WERI-Rb-1 (cell line): ENCODE data around the gene ADGRD2.
A peak's percentile ranks its signal among the peaks of the same experiment; 100 is the strongest.

Experiments
- DNase-seq: peaks from one replicate; pipeline ENCODE4 v3.0.0-alpha.2; 2020
- H3K27ac ChIP-seq: fragments of 250-450 bp; sonication (Bioruptor Pico); 2 replicates; pipeline ENCODE4 v1.5.1; 2020; ENCODE audit warnings: mild to moderate bottlenecking, moderate library complexity
- H3K27me3 ChIP-seq: fragments of 250-450 bp; sonication (Bioruptor Pico); 2 replicates; pipeline ENCODE4 v1.5.1; 2021; ENCODE audit warnings: mild to moderate bottlenecking, low read depth, moderate library complexity; ENCODE audit not compliant: insufficient read depth, severe bottlenecking
- H3K36me3 ChIP-seq: fragments of 250-450 bp; sonication (Bioruptor Pico); 2 replicates; pipeline ENCODE4 v1.5.1; 2020; ENCODE audit warnings: mild to moderate bottlenecking, moderate library complexity
- H3K4me3 ChIP-seq: 2 replicates; pipeline ENCODE4 v1.5.1; 2011; ENCODE audit warnings: low read depth, mild to moderate bottlenecking, control low read depth, low read length
- H3K9me3 ChIP-seq: fragments of 250-450 bp; sonication (Bioruptor Pico); 2 replicates; pipeline ENCODE4 v1.5.1; 2021; ENCODE audit warnings: mild to moderate bottlenecking, moderate library complexity; ENCODE audit not compliant: severe bottlenecking
- TF ChIP-seq, protein P1 (sequence below): IDR thresholded peaks from 2 replicates; pipeline ENCODE4 v1.5.1; 2011; ENCODE audit warnings: low read depth, mild to moderate bottlenecking, control low read depth, inconsistent platforms, low read length

ADGRD2 gene

DNA sequence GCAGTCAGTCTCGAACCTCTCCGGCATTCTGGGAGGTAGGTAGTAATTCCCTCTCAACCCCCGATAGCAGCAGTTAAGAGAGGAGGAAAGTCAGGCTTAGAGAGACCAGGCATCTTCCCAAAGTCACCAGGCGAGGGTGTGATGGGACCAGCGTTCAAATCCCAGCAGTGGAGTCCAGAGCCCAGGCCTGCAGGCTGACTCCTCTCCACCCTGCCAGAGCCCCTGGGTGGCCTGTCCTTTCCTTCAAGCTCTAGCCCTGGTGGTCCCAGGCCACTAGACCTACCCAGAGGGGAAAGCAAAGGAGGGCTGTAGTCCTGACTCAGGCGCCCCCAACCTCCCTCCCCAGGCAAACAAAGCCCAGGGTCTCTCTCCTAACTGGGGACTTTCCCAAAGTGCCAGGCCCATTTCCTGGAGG lies 61.2 kb downstream of the ADGRD2 start:
- Histone ChIP-seq H3K9me3 (no peaks in the 10 kb centered on the region), H3K4me3 (no peak overlapping the region), H3K36me3 (no peaks in the 10 kb centered on the region), H3K27me3 (no peaks in the 10 kb centered on the region), H3K27ac (0 out of 2 replicates have a peak overlapping the region, but pooled peaks have one; percentile 3)
- TF ChIP-seq, protein P1, sequence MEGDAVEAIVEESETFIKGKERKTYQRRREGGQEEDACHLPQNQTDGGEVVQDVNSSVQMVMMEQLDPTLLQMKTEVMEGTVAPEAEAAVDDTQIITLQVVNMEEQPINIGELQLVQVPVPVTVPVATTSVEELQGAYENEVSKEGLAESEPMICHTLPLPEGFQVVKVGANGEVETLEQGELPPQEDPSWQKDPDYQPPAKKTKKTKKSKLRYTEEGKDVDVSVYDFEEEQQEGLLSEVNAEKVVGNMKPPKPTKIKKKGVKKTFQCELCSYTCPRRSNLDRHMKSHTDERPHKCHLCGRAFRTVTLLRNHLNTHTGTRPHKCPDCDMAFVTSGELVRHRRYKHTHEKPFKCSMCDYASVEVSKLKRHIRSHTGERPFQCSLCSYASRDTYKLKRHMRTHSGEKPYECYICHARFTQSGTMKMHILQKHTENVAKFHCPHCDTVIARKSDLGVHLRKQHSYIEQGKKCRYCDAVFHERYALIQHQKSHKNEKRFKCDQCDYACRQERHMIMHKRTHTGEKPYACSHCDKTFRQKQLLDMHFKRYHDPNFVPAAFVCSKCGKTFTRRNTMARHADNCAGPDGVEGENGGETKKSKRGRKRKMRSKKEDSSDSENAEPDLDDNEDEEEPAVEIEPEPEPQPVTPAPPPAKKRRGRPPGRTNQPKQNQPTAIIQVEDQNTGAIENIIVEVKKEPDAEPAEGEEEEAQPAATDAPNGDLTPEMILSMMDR, result peak; percentile 52
- peak; percentile 62 for DNase-seq

DNA sequence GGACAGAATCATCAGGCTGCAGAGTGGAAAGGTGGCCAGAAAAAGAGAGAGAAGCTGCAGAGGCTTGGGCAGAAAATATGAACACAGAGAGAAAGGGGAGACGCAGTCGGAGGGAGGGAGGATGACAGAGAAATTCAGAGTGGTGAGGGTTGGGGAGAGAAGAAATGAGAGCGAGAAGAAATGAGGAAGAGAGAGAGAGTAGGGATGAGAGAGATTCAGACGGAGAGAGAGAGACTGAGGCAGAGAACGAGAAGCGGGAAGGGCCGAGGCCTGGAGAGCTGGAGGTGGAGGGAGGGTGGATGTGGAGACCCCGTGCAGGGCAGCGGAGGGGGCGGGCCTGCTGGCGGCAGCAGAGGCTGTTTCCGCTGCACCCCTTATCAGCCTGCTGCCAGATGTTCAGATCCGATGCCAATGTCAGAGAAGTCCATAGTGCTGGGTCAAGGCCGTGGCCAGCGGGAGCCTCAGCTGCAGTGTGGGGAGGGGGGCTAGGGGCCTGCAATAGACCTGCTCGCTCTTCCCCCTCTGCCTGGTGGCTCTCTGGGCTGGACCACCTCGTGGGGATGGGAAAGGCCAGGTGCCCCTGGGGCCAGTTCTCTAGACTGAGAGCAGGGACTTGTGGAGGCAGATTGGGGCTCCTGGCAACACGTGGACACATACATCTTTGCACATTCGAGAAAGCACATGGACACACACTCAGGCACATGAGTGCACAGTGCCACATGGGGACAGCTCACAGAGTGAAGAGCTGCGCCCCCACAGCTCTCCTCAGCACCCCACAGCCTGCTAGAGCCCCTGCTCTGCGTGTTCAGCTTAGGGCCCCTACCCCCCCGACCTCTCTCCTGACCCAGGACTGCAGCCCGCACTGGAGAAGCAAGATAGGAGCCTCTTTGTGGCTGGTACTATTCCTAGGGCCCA lies 61.9 kb downstream of the ADGRD2 start:
- H3K4me3 ChIP-seq, result no peak overlapping the region
- H3K36me3 ChIP-seq, result no peaks in the 10 kb centered on the region
- no peaks in the 10 kb centered on the region for H3K9me3 ChIP-seq
- no peak for DNase-seq
- 0 out of 2 replicates have a peak overlapping the region, but pooled peaks have one; percentile 3 for H3K27ac ChIP-seq
- H3K27me3 ChIP-seq, result no peaks in the 10 kb centered on the region
- TF ChIP-seq, protein P1, result no peak

DNA sequence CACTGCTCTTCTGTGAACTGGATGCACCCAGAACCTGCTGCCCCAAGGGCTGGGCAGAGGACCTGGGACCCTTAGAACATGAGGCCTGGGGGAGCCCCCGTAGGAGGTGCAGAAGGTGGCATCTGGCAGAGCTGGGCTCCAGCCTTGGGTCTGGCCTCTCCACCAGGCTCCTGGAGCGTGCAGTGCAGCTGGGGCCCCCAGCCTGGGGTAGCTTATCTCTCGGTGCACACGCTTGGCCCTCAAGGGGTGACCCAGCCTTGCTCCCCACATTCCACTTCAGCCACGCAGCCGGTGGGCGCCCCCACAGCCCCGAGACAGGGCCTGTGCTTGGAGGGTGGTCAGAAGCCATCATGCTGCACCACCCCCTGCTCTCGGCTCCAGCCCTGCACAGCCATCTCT lies 62.6 kb downstream of the ADGRD2 start:
- Histone ChIP-seq H3K27ac (no peak overlapping the region), H3K9me3 (no peaks in the 10 kb centered on the region), H3K36me3 (no peaks in the 10 kb centered on the region), H3K27me3 (no peaks in the 10 kb centered on the region), H3K4me3 (no peak overlapping the region)
- no peak for DNase-seq
- TF ChIP-seq, protein P1, result no peak

DNA sequence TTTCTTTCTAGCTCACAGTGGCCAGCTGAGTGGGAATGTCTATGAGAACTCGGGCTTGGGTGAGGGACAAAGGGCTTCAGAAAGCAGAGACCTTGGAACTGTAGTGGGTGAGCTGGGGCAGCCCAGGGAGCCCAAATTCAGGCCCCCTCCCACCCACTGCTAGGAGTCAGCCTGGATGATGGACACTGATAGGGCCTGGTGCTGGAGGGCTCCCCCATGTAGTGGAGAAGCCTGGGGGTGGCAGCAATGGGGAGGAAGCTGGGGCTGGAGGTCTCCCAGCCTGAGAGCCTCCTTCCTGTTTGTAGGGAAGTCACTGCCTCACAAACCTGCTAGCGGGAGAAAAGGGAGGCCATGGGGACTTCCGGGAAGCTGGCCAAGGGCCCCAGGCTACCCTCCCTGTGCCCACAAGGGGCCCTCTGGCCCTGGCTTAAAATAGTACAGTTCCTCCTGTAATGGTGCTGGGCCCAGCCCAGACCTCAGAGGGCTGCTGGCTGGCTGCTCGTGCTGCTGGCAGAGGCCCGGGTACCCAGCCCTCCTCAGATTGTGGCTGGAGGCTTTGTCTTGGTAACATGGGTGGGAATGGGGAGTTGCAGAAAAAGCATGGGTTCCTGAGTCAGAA lies 63.2 kb downstream of the ADGRD2 start:
- TF ChIP-seq, protein P1, result no peak
- Histone ChIP-seq H3K27me3 (no peaks in the 10 kb centered on the region), H3K27ac (peak overlapping the region; percentile 5; the same call in 1 of the 2 replicates), H3K4me3 (no peak overlapping the region), H3K36me3 (no peaks in the 10 kb centered on the region), H3K9me3 (no peaks in the 10 kb centered on the region)
- no peak for DNase-seq

DNA sequence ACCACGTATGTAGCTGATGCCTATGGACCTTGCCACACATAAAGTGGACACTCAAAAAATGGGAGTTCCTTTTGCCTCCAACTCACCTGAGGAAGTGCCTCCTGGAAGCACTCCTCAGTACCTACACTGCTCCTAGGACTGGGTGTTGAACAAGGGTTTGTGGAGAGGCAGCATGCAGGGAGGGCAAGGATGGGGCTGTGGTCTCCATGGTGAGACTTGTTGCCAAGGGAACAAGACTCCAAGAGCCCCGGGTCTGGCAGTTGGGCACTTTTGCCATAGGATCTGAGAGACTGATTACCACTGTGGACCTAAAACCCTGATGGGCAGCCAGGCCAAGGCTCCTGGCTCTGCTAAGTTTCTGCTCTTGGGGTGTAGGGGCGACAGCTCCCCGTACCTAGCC lies 63.9 kb downstream of the ADGRD2 start:
- H3K9me3 ChIP-seq, result no peaks in the 10 kb centered on the region
- peaks cover 4% of the 10 kb centered on the region; the same call in 1 of the 2 replicates for H3K36me3 ChIP-seq
- TF ChIP-seq, protein P1, result no peak
- H3K27me3 ChIP-seq, result no peaks in the 10 kb centered on the region
- no peak overlapping the region for H3K4me3 ChIP-seq
- 0 out of 2 replicates have a peak overlapping the region, but pooled peaks have one; percentile 1 for H3K27ac ChIP-seq
- DNase-seq, result no peak
